GM12878 (cell line): ENCODE measurements around the gene IFIT3. TPM values are rescaled to one million over a fixed set of nuclear protein-coding genes. Genes with fewer than 3 reads are reported as not detected.

Experiments used
- ATAC-seq: fragments of 200-7000 bp; cut with Tn5 transposase; 3 replicates; pipeline ENCODE4 v1.9.1; 2020; ENCODE audit warnings: mild to moderate bottlenecking, moderate library complexity
- BruUV-seq: library from RNA; stranded (reverse); fragments of 400-500 nt; replicated peaks from 2 replicates; lab custom pipeline; 2021; lab: Mats Ljungman, UMichigan
- CTCF ChIA-PET: fragments of 300-600 bp; sonication (Branson Sonifier 250); formaldehyde crosslinking; extraction: SDS; loops from one replicate; lab custom pipeline; 2021; ENCODE audit warnings: inconsistent platforms; lab: Yijun Ruan, JAX
- POLR2A ChIA-PET: fragments of 350-600 bp; formaldehyde crosslinking; extraction: SDS; loops from one replicate; lab custom pipeline; 2021; ENCODE audit warnings: inconsistent platforms; lab: Charles Lee
- RAD21 ChIA-PET: fragments of 300-600 bp; sonication (Branson Sonifier 250); formaldehyde crosslinking; loops from one replicate; lab custom pipeline; 2023; ENCODE audit warnings: antibody characterized with exemption; ENCODE audit not compliant: unreplicated experiment; lab: Charles Lee
- SMC1A ChIA-PET: fragments of 300-600 bp; sonication (Branson Sonifier 250); formaldehyde crosslinking; loops from one replicate; lab custom pipeline; 2023; ENCODE audit not compliant: unreplicated experiment, uncharacterized antibody; lab: Charles Lee
- DNase-seq: peaks from one replicate; pipeline ENCODE4 v3.0.0-alpha.2; 2011; ENCODE audit warnings: low read depth, low spot score
- FAIRE-seq: peaks from 3 replicates; lab custom pipeline; 2011; peaks lifted over from hg19 to GRCh38; lab: Jason Lieb, UNC
- H2AFZ ChIP-seq: 2 replicates; pipeline ENCODE4 v1.6.0; 2011; ENCODE audit warnings: low read depth, low read length, control low read depth; ENCODE audit not compliant: control insufficient read depth
- H3K27ac ChIP-seq: 2 replicates; pipeline ENCODE4 v1.5.1; 2011; ENCODE audit warnings: control low read depth; ENCODE audit not compliant: control insufficient read depth, insufficient read depth
- H3K27me3 ChIP-seq, 2 experiments: replicated peaks in 1 of 2; 2 replicates each; pipeline versions ENCODE4 v1.6.0 to v1.6.1; 2011; ENCODE audit warnings: low read length in 1 of 2; ENCODE audit not compliant: control insufficient read depth in 2 of 2, insufficient read depth in 2 of 2
- H3K36me3 ChIP-seq, 2 experiments: 2 replicates each; pipeline ENCODE4 v1.5.1; 2011; ENCODE audit warnings: low read length in 1 of 2; ENCODE audit not compliant: control insufficient read depth in 2 of 2, insufficient read depth in 2 of 2
- H3K4me1 ChIP-seq: 2 replicates; pipeline ENCODE4 v1.6.1; 2011; ENCODE audit warnings: mild to moderate bottlenecking, low read length, moderate library complexity, mixed read lengths; ENCODE audit not compliant: control insufficient read depth, insufficient read depth
- H3K4me2 ChIP-seq: 2 replicates; pipeline ENCODE4 v1.6.0; 2011; ENCODE audit warnings: control low read depth; ENCODE audit not compliant: control insufficient read depth, insufficient read depth
- H3K4me3 ChIP-seq: fragments of 200-600 bp; sonication (generic); 2 replicates; pipeline ENCODE4 v1.5.1; 2016
- H3K79me2 ChIP-seq: 2 replicates; pipeline ENCODE4 v1.6.0; 2011; ENCODE audit warnings: low read length; ENCODE audit not compliant: control insufficient read depth, insufficient read depth
- H3K9ac ChIP-seq: 2 replicates; pipeline ENCODE4 v1.8.0; 2011; ENCODE audit warnings: low read length, control low read depth, mixed read lengths; ENCODE audit not compliant: control insufficient read depth, insufficient read depth
- H3K9me3 ChIP-seq: replicated peaks from 3 replicates; pipeline ENCODE4 v1.5.1; 2011; ENCODE audit warnings: mild to moderate bottlenecking, low read length; ENCODE audit not compliant: control insufficient read depth, insufficient read depth
- H4K20me1 ChIP-seq: 2 replicates; pipeline ENCODE4 v1.6.0; 2011; ENCODE audit not compliant: control insufficient read depth, insufficient read depth
- ATF2 ChIP-seq: IDR thresholded peaks from 2 replicates; pipeline ENCODE4 v1.6.1; 2012; ENCODE audit warnings: low read length, inconsistent platforms
- CHD4 ChIP-seq: fragments of 200-600 bp; sonication (generic); IDR thresholded peaks from 2 replicates; pipeline ENCODE4 v1.6.1; 2016; ENCODE audit warnings: mild to moderate bottlenecking
- CUX1 ChIP-seq: IDR thresholded peaks from 2 replicates; pipeline ENCODE4 v1.6.1; 2012; ENCODE audit warnings: improper control_type of control experiment, low read depth, low read length; ENCODE audit not compliant: insufficient replicate concordance
- NFYB ChIP-seq: IDR thresholded peaks from 2 replicates; pipeline ENCODE4 v1.6.1; 2011; ENCODE audit warnings: low read depth, mild to moderate bottlenecking, low read length, improper control_type of control experiment, moderate library complexity; ENCODE audit not compliant: insufficient read depth
- NR2C1 ChIP-seq: fragments of 450-650 bp; IDR thresholded peaks from 2 replicates; pipeline ENCODE4 v1.6.1; 2017; ENCODE audit warnings: antibody characterized with exemption, mild to moderate bottlenecking, moderate library complexity
- NR2F1 ChIP-seq: fragments of 450-650 bp; conservative IDR thresholded peaks from 2 replicates; pipeline ENCODE4 v1.6.1; 2017; ENCODE audit warnings: mild to moderate bottlenecking
- PKNOX1 ChIP-seq: fragments of 450-650 bp; IDR thresholded peaks from 2 replicates; pipeline ENCODE4 v1.6.1; 2016; ENCODE audit warnings: mild to moderate bottlenecking
- RAD21 ChIP-seq: IDR thresholded peaks from 2 replicates; pipeline ENCODE4 v1.6.1; 2011; ENCODE audit warnings: mild to moderate bottlenecking, low read depth, low read length, moderate library complexity; ENCODE audit not compliant: insufficient read depth
- SMARCA5 ChIP-seq: fragments of 450-650 bp; IDR thresholded peaks from 2 replicates; pipeline ENCODE4 v1.6.1; 2017; ENCODE audit warnings: mild to moderate bottlenecking
- TCF7 ChIP-seq: IDR thresholded peaks from 2 replicates; pipeline ENCODE4 v1.6.1; 2014; ENCODE audit warnings: antibody characterized with exemption, borderline replicate concordance
- ZBTB11 ChIP-seq: fragments of 450-650 bp; formaldehyde crosslinking; IDR thresholded peaks from 2 replicates; pipeline ENCODE4 v1.5.0; 2022; ENCODE audit warnings: mild to moderate bottlenecking, missing genetic modification characterization
- ZNF384 ChIP-seq: IDR thresholded peaks from 2 replicates; pipeline ENCODE4 v1.6.1; 2012; ENCODE audit warnings: low read depth, mild to moderate bottlenecking, low read length, improper control_type of control experiment, borderline replicate concordance
- WGBS: methylation state at CpG from one replicate; pipeline ENCODE4 v1.1.6; 2016; ENCODE audit warnings: low lambda C conversion rate; ENCODE audit not compliant: insufficient replicate concordance, insufficient coverage; ENCODE audit errors: missing lambda C conversion rate; 5-methylcytosine and 5-hydroxymethylcytosine counted together
- in situ Hi-C: fragments of 300-500 bp; cut with MboI; formaldehyde crosslinking; loops from 9 replicates; pipeline ENCODE4 v1.14.3; 2018; ENCODE audit warnings: mixed read lengths
- intact Hi-C: fragments of 100-400 bp; cut with micrococcal nuclease; formaldehyde crosslinking; loops from one replicate; pipeline ENCODE4 v1.14.2; 2022; ENCODE audit not compliant: unreplicated experiment
- polyA plus RNA-seq, 11 experiments: library from polyadenylated mRNA; depleted of rRNA in 4 of 11; unstranded in 6 of 11; stranded (reverse) in 5 of 11; fragments of >200 nt; fragmentation: Nextera tagmentation in 4 of 11; fragmentation: Illumina TruSeq in 1 of 11; extraction: Ambion mirVana in 4 of 11; extraction: Trizol in 1 of 11; gene quantifications; 1 replicate in 1 of 11; 2 replicates in 10 of 11; pipeline versions ENCODE4 v1.2.1 to v1.2.3, GENCODE V29; 2011 to 2016; ENCODE audit warnings: inconsistent platforms in 2 of 11, missing spikeins in 2 of 11, low read depth in 1 of 11
- total RNA-seq, 4 experiments: library from RNA; depleted of rRNA in 3 of 4; stranded (reverse); fragments of >200 nt in 3 of 4; fragmentation: Illumina TruSeq in 1 of 4; extraction: Trizol in 1 of 4; gene quantifications; 2 replicates each; pipeline versions ENCODE4 v1.2.1 to v1.2.3, GENCODE V29; 2013 to 2021

Gene IFIT3
- total and polyA plus RNA-seq, 10 of the 15 experiments (the other 5 are each of a cell fraction or from before 2014, with no cell fraction given) = 27.0 to 70.2 (median 51.1) TPM

- no peak for TF ChIP-seq SMARCA5
- TF ChIP-seq CUX1 = no peak
- TF ChIP-seq NFYB = no peak
Observed at GRCh38 chr10:89307269-89307577, 20.6 kb upstream of the IFIT3 start (continued).

DNA sequence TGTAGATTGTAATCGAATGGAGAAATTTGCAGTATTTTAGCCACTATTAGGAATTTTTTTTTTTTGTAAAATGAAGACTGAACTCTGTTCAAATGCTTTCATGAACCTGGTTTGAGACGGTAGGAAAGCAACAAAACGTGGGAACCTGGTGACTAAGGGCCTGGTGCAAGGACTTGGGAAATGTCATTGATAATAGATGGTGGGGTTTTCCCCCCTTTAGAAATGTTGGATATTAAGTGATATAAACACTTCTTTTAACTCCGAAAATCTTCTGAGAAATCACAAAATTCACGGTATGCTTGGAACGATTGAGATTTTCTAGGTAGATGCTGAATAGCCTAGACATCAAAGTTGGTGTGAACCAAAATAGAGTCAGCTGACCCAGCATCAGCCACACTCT lies 19.5 kb upstream of the IFIT3 start:
- H3K4me3 ChIP-seq = no peak overlapping the region
- CTCF ChIA-PET = interaction anchor here (4.8 kb wide), 1 partner anchor 60 kb away, joined by 25 read pairs; no protein-coding TSS in a partner anchor
- DNase-seq (no peak), ATAC-seq (no peak), FAIRE-seq (no peak)
- H3K9ac ChIP-seq = no peak overlapping the region
- H3K79me2 ChIP-seq = peaks cover 10% of the 10 kb centered on the region
- in situ Hi-C loops (no loop called here), intact Hi-C loops (no loop called here)
- RAD21 ChIA-PET = no interaction called here
- no peaks in the 10 kb centered on the region for H3K27me3 ChIP-seq
- no TSS peak for BruUV-seq
- H4K20me1 ChIP-seq = no peaks in the 10 kb centered on the region
- no peak overlapping the region for H2AFZ ChIP-seq
- POLR2A ChIA-PET = no interaction called here
- no peaks in the 10 kb centered on the region; the same call in 1 of the 2 replicates for H3K4me1 ChIP-seq
- H3K9me3 ChIP-seq = no peaks in the 10 kb centered on the region
- SMC1A ChIA-PET = interaction anchor here (0.8 kb wide), 1 partner anchor 38 kb away, joined by 3 read pairs; no protein-coding TSS in a partner anchor
- no peak overlapping the region for H3K4me2 ChIP-seq
- 89% methylated on average over 6 of the region's 6 CpGs for WGBS
- 0 out of 4 replicates have a peak, but pooled peaks cover 0 to 2% of the 10 kb centered on the region in 2 experiments for H3K36me3 ChIP-seq
- no peak overlapping the region for H3K27ac ChIP-seq
- TF ChIP-seq TCF7 = no peak
- no peak for TF ChIP-seq ZBTB11
- no peak for TF ChIP-seq NR2F1
- TF ChIP-seq PKNOX1 = no peak
- TF ChIP-seq ZNF384 = no peak
- no peak for TF ChIP-seq RAD21
- no peak for TF ChIP-seq CHD4
- TF ChIP-seq NR2C1 = no peak
- no peak for TF ChIP-seq ATF2
